ENCODE data around the gene PRCP. TPM values are rescaled to one million over a fixed set of nuclear protein-coding genes. Genes with fewer than 3 reads are reported as not detected.

The PRCP gene
- total and polyA plus RNA-seq, 2 experiments from 2014 or later: 33.3 to 52.8 TPM

GRCh38 chr11:82874646-82875523 is 25.3 kb downstream of the PRCP start:
- no peak overlapping the region for H3K27ac Mint-ChIP-seq

More at GRCh38 chr11:82874646-82875523, 25.3 kb downstream of the PRCP start:
- peaks cover 33% of the 10 kb centered on the region for H3K9me3 Mint-ChIP-seq
- no peaks in the 10 kb centered on the region for H3K27me3 ChIP-seq (ENCODE audit: insufficient read depth)
- ATAC-seq (peak; percentile 54), DNase-seq (ENCODE audit: low spot score) (no peak)
- 0 out of 2 replicates have a peak, but pooled peaks cover 14% of the 10 kb centered on the region for H3K36me3 ChIP-seq (ENCODE audit: insufficient read depth)
- peaks cover 14% of the 10 kb centered on the region for H3K4me1 Mint-ChIP-seq
- no peak for TF ChIP-seq ETS1 (IDR thresholded peaks at IDR 0.05)
- TF ChIP-seq JUNB (IDR thresholded peaks at IDR 0.05; ENCODE audit: unreplicated experiment): no peak
- no peak for TF ChIP-seq CTCF (conservative IDR thresholded peaks at IDR 0.05; ENCODE audit: low read depth in 2 of 2)
- no peak for TF ChIP-seq STAT1 (IDR thresholded peaks at IDR 0.05; ENCODE audit: unreplicated experiment)
- TF ChIP-seq EZH2phosphoT487 (IDR thresholded peaks at IDR 0.05; ENCODE audit: unreplicated experiment): no peak
- TF ChIP-seq NANOG (IDR thresholded peaks at IDR 0.05; ENCODE audit: borderline replicate concordance): no peak
- no peak for TF ChIP-seq CREB1 (CRISPR knock-in tag; IDR thresholded peaks at IDR 0.05; ENCODE audit: low read depth)
- TF ChIP-seq EZH2 (IDR thresholded peaks at IDR 0.05; ENCODE audit: low read depth, unreplicated experiment): no peak
- no peak for TF ChIP-seq POLR2AphosphoS5 (IDR thresholded peaks at IDR 0.05; ENCODE audit: low read depth)
- no peak for TF ChIP-seq REST (IDR thresholded peaks at IDR 0.05; ENCODE audit: unreplicated experiment)
- TF ChIP-seq ZNF331 (CRISPR knock-in tag; IDR thresholded peaks at IDR 0.05; ENCODE audit: low read depth): no peak
- no peak for TF ChIP-seq ZNF462 (CRISPR knock-in tag; IDR thresholded peaks at IDR 0.05)
- TF ChIP-seq ZNF114 (CRISPR knock-in tag; IDR thresholded peaks at IDR 0.05): no peak
- H3K27me3 Mint-ChIP-seq (ENCODE audit: insufficient read depth, low read depth, poor library complexity): peaks cover 2% of the 10 kb centered on the region
- no peaks in the 10 kb centered on the region for H3K9me2 ChIP-seq (ENCODE audit: insufficient read depth)
- H2AFZ ChIP-seq: no peak overlapping the region
- H3K4me1 ChIP-seq (ENCODE audit: insufficient read depth): 0 out of 2 replicates have a peak, but pooled peaks cover 9% of the 10 kb centered on the region
- H3K4me3 Mint-ChIP-seq: no peak overlapping the region
- no peak overlapping the region for H3K4me2 ChIP-seq
- no peaks in the 10 kb centered on the region for H3F3A ChIP-seq (replicated peaks; ENCODE audit: low read depth)
- no peak overlapping the region for H3K4me3 ChIP-seq
- H3K79me2 ChIP-seq (replicated peaks; ENCODE audit: insufficient read depth): no peaks in the 10 kb centered on the region
- no peak overlapping the region for H3K27ac ChIP-seq (ENCODE audit: low read depth)
- H4K20me1 ChIP-seq (replicated peaks; ENCODE audit: insufficient read depth): no peaks in the 10 kb centered on the region
- peaks cover 33% of the 10 kb centered on the region for H3K36me3 Mint-ChIP-seq (ENCODE audit: low read depth)
